OCI-LY7 (cell line): ENCODE results near the gene ARHGEF11.

Source experiments
- EZH2phosphoT487 ChIP-seq: fragments of 200-600 bp; sonication (generic); IDR thresholded peaks from 2 replicates; pipeline ENCODE4 v1.6.1; 2018; ENCODE audit warnings: low read depth, borderline replicate concordance, mild to moderate bottlenecking, mixed run types, antibody characterized with exemption, low read length, moderate library complexity, mixed read lengths
- TF ChIP-seq, protein P1 (sequence below): fragments of 200-600 bp; sonication (generic); conservative IDR thresholded peaks from 2 replicates; pipeline ENCODE4 v1.5.1; 2014; ENCODE audit warnings: mild to moderate bottlenecking, antibody characterized with exemption, low read length, moderate library complexity, mixed read lengths

GRCh38 chr1:157047062-157047410 is 1.5 kb upstream of the ARHGEF11 start:
- TF ChIP-seq, protein P1, sequence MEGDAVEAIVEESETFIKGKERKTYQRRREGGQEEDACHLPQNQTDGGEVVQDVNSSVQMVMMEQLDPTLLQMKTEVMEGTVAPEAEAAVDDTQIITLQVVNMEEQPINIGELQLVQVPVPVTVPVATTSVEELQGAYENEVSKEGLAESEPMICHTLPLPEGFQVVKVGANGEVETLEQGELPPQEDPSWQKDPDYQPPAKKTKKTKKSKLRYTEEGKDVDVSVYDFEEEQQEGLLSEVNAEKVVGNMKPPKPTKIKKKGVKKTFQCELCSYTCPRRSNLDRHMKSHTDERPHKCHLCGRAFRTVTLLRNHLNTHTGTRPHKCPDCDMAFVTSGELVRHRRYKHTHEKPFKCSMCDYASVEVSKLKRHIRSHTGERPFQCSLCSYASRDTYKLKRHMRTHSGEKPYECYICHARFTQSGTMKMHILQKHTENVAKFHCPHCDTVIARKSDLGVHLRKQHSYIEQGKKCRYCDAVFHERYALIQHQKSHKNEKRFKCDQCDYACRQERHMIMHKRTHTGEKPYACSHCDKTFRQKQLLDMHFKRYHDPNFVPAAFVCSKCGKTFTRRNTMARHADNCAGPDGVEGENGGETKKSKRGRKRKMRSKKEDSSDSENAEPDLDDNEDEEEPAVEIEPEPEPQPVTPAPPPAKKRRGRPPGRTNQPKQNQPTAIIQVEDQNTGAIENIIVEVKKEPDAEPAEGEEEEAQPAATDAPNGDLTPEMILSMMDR: no peak
- TF ChIP-seq EZH2phosphoT487: no peak
